Coronary artery (tissue), 2 donors: ENCODE results near the gene TRIM46.
"Not testable (repeated sequence)": the region's sequence is repeated elsewhere in the genome, so short reads cannot be mapped to it uniquely, and the experiment has no call there.

ENCODE experiments used
- DNase-seq: peaks from one replicate; pipeline ENCODE4 v3.0.0-alpha.2; 2017; ENCODE audit warnings: low spot score
- H3K27ac ChIP-seq, 2 donors: fragments of 200-600 bp; sonication (generic); one replicate each; pipeline ENCODE4 v1.5.1; 2016 to 2019
- H3K4me3 ChIP-seq: fragments of 200-600 bp; sonication (generic); 2 replicates; pipeline ENCODE4 v1.5.1; 2016; ENCODE audit warnings: mild to moderate bottlenecking, moderate library complexity
- CTCF ChIP-seq: fragments of 200-600 bp; sonication (generic); IDR thresholded peaks from one replicate; pipeline ENCODE4 v1.5.1; 2019; ENCODE audit warnings: antibody characterized with exemption

Gene TRIM46

GRCh38 chr1:155206891-155207805, 33.5 kb downstream of the TRIM46 start:
- Histone ChIP-seq H3K4me3 (peak overlapping the region; percentile 81), H3K27ac (peak overlapping the region; percentile 97 to 98)
- peak; percentile 92 for DNase-seq
- peak; percentile 67 for TF ChIP-seq CTCF

DNA sequence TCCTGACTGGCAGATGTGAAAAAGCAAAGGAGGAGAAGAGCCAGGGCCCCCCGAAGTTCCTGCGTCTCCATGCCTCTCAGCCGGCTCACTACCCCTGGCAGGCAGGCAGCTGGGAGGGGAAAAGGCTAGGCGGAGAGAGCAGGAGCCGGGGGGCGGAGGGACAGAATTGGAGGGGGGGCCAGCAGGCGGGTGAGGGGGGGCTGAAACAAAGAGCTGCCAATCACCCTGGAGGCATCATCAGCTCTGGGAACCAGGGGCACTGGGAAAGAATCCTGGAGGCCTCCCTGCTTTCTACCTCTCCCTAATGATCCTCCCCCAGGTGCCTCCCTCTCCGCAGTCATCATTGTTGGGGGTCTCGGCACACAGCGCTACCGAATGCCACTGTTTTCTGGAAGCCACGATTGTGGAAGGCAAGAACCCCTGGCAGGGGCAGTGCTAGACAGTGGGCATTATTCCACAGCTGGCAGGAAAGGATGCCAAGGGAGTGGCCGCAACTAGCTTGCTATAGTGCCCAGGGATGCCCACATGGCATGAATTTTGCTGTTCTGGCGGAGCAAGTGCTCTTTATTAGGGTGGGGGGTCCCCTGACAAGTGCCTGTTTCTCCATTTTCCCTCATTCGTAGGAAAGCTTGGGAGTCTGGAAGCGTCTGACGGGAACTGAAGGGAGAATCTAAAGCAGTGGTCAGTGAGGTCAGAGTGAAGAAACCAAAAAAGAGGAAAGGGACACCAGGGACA, 34.3 kb downstream of the TRIM46 start, which contains the start of gene THBS3:
Gene THBS3 (minus strand): TSS at position 92 of the 735 bp plus-strand sequence. CDS start 21 bp downstream, at position 71.
- peak within 1 kb of the TSS; percentile 97 to 98 for H3K27ac ChIP-seq
- no peak for TF ChIP-seq CTCF
- peak; percentile 87 for DNase-seq
- peak within 1 kb of the TSS; percentile 81 for H3K4me3 ChIP-seq

GRCh38 chr1:155208541-155209311, 35.1 kb downstream of the TRIM46 start, which contains the start of gene MTX1:
Gene MTX1, plus strand, starts transcription at chr1:155208695. Its CDS starts 110 bp downstream, at chr1:155208805.
- Histone ChIP-seq H3K27ac (peak within 1 kb of the TSS; percentile 97 to 98), H3K4me3 (peak within 1 kb of the TSS; percentile 81)
- DNase-seq, result peak; percentile 98
- no peak for TF ChIP-seq CTCF

DNA sequence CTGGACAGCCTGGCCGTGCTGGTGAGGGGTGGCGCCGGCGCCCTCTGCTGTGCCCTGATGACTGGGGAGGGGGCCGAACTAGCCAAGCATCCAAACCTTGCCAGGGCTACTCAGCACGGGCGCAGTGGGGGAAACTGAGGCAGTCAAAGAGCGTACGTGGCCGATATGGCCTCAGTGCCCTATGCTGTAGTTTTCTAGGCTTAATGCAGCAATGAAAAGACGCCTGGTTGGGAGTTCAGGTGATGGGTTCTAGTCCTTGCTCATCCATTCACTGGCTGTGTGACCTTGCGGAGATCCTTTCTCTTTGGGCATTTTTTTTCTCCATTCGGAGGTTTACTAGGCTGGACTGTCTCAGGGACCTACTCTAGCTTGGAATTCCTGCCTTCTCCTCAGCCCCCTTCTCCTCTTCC, 35.7 kb downstream of the TRIM46 start:
- Histone ChIP-seq H3K27ac (peak overlapping the region; percentile 97 to 98), H3K4me3 (peak overlapping the region; percentile 81)
- no peak for TF ChIP-seq CTCF
- DNase-seq, result no peak

DNA sequence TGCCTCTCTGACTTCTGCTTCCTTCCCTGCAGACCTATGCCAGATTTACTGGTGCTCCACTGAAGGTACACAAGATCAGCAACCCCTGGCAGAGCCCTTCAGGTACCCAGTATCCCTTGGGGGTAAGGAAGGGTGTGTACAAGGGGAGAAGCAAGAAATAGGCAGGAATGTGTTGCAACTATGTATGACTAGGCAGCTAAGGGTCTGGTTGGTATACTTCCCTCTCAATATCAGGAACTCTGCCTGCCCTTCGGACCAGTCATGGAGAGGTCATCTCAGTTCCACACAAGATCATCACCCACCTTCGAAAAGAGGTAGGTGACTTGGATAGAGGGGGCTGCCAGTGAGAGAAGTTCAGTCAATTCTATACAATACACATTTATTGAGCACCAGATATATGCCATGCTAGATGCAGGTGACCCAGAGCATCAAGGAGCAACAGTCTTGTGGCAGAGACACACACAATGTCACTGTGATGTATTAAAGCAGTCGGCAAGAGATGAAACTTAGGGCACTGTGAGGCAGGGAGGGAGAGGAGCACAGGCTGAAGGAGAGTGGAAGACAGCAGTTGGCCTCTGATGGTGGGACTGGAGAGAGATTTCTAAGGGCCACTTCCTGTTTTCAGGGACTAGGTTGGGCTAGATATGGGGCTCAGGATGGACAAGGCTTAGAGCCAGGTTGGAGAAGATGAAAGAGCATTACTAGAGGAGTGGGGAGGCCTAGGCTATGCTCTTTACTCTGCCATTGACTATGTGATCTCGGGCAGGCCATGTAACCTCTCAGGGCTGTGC, 36.9 kb downstream of the TRIM46 start:
- H3K4me3 ChIP-seq, result no peak overlapping the region
- DNase-seq, result no peak
- TF ChIP-seq CTCF, result no peak
- peak overlapping the region in 1 of 2 donors; percentile 82 for H3K27ac ChIP-seq

DNA sequence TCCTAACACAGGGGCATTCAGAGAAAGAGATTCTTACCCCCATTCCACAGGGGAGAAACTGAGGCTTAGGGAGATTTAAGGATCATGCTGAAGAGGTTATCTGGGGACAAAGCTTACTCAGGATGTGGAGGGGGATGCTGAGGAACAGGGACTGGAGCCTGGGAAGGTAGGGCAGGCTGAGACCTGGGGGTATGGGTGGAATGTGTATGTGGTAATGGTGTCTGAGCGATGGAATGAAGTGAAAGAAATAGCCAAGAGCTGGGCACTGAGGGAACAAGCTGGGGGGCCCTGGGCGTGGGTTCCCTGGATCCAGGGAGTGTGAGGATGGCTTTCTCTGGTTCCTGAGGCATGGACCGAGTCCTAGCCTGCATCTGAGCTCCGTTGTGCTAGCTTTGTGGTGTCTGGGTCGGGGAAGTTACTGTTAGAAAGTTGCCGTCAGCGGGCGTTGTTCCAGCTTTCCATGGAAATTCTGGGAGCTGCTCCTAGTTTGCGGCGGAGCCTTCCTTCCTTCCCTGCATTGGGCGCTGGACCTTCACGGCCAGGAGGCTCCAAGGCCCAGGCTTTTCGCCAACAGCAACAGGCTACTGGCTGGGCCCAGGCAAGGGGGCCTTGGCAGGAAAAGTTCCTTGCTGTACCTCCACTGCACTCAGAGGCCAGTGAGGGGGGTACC, 37.9 kb downstream of the TRIM46 start:
- peak overlapping the region in 1 of 2 donors; percentile 82 for H3K27ac ChIP-seq
- peak; percentile 72 for DNase-seq
- H3K4me3 ChIP-seq, result not testable (repeated sequence)

DNA sequence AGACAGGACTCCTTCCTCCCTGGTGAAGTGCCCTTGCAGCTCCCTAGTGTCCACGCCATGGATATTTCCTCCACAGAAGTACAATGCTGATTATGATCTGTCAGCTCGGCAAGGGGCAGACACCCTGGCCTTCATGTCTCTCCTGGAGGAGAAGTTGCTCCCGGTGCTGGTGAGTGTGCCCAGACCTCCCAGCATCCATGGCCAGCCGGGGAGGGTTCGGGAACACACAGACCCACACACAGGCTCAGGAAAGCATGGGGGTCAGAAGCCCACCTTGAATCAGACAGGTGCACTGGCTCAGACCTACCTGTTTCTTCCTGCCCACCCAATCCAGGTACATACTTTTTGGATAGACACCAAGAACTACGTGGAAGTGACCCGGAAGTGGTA, 38.4 kb downstream of the TRIM46 start:
- not testable (repeated sequence) for DNase-seq, H3K4me3 ChIP-seq
- peak overlapping the region in 1 of 2 donors; percentile 82 for H3K27ac ChIP-seq

GRCh38 chr1:155214702-155215101, 41.1 kb downstream of the TRIM46 start:
- DNase-seq, H3K27ac ChIP-seq, H3K4me3 ChIP-seq: not testable (repeated sequence)
